Nephron progenitor cell (in vitro differentiated cells): ENCODE results near the gene C6orf89.
A peak's percentile ranks its signal among the peaks of the same experiment; 100 is the strongest.
"Not testable (repeated sequence)": the region's sequence is repeated elsewhere in the genome, so short reads cannot be mapped to it uniquely, and the experiment has no call there.

Experiments used
- DNase-seq: peaks from one replicate; pipeline ENCODE4 v3.0.0; 2021
- H3K27ac Mint-ChIP-seq: 2 replicates; pipeline ENCODE4 v1.8.0; 2021; ENCODE audit warnings: mild to moderate bottlenecking, moderate library complexity, mixed read lengths
- H3K27me3 Mint-ChIP-seq: 2 replicates; pipeline ENCODE4 v1.8.0; 2021; ENCODE audit warnings: mild to moderate bottlenecking, low read depth, mixed read lengths; ENCODE audit not compliant: poor library complexity
- H3K36me3 Mint-ChIP-seq: 2 replicates; pipeline ENCODE4 v1.8.0; 2021; ENCODE audit warnings: low read depth, mixed read lengths
- H3K4me1 Mint-ChIP-seq: 2 replicates; pipeline ENCODE4 v1.8.0; 2021; ENCODE audit warnings: mixed read lengths
- H3K4me3 Mint-ChIP-seq: 2 replicates; pipeline ENCODE4 v1.8.0; 2021; ENCODE audit warnings: mild to moderate bottlenecking, moderate library complexity, mixed read lengths
- H3K9me3 Mint-ChIP-seq: 2 replicates; pipeline ENCODE4 v1.8.0; 2021; ENCODE audit warnings: mild to moderate bottlenecking, moderate library complexity, mixed read lengths
- TF ChIP-seq, protein P1 (sequence below): fragments of 200-600 bp; sonication (generic); IDR thresholded peaks from 2 replicates; pipeline ENCODE4 v1.5.0; 2021; ENCODE audit warnings: antibody characterized with exemption

C6orf89 gene

DNA sequence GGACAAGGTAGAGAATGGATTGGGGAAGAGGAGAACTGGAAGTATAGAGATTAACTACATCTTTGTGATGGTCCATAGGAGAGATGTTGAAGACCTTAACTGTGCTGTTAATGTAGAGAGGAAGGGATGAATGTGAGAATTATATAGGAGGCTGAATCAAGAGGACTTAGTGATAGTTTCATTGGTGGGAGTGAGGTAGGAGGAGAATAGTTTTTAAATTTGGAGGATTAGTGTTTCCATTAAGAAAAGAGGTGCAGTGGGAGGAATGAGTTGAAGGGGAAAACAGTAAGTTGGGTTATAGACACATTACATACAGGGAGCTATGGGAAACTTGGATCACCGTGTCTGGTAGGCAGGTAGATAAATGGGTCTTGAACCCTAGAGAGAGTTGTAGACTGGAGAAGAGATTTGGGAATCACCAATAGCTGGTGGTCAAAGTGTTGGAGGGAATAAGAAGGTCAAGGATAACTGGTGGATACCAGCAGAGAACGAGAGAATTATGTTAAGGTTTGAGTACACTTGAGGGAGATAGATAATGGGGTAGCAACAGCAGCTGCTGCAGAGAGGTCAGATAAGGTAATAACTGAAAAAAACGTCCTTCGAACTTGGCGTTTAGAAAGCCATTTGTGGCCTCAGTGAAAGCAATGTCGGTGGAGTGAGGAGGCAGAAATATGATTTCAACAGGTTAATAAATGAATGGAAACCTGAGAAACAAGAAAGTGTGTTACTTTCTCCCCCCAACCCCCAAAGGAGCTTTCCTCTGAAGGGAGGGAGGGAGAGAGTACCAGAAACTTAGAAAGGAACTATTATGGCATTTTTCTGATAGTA lies 3.1 kb downstream of the C6orf89 start:
- no peaks in the 10 kb centered on the region for H3K9me3 Mint-ChIP-seq
- no peak for DNase-seq

DNA sequence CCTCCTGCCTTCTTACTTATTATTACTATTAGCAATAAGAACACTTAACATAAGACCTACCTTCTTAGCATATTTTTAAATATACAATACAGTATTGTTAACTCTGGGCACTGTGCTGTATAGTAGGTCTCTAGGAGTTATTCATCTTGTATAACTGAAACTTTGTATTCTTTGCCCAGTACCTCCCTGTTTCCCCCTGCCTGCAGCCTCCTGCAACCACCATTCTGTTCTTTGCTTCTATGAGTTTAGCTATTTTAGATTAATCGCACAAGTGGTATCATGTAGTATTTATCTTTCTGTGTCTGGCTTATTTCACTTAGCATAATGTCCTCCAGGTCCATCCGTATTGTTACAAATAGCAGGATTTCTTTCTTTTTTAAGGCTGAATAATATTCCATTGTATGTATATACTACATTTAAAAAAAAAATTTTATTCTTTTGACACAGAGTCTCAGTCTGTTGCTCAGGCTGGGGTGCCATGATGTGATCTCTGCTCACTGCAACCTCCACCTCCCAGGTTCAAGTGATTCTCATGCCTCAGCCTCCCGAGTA lies 4.4 kb downstream of the C6orf89 start:
- H3K4me1 Mint-ChIP-seq, result peaks cover 21% of the 10 kb centered on the region
- no peaks in the 10 kb centered on the region for H3K36me3 Mint-ChIP-seq
- no peak overlapping the region for H3K4me3 Mint-ChIP-seq
- H3K27ac Mint-ChIP-seq, result no peak overlapping the region
- peaks cover 9% of the 10 kb centered on the region for H3K27me3 Mint-ChIP-seq
- TF ChIP-seq, protein P1, sequence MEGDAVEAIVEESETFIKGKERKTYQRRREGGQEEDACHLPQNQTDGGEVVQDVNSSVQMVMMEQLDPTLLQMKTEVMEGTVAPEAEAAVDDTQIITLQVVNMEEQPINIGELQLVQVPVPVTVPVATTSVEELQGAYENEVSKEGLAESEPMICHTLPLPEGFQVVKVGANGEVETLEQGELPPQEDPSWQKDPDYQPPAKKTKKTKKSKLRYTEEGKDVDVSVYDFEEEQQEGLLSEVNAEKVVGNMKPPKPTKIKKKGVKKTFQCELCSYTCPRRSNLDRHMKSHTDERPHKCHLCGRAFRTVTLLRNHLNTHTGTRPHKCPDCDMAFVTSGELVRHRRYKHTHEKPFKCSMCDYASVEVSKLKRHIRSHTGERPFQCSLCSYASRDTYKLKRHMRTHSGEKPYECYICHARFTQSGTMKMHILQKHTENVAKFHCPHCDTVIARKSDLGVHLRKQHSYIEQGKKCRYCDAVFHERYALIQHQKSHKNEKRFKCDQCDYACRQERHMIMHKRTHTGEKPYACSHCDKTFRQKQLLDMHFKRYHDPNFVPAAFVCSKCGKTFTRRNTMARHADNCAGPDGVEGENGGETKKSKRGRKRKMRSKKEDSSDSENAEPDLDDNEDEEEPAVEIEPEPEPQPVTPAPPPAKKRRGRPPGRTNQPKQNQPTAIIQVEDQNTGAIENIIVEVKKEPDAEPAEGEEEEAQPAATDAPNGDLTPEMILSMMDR, result no peak
- no peak for DNase-seq
- no peaks in the 10 kb centered on the region for H3K9me3 Mint-ChIP-seq

More for the DNA sequence above, 3.1 kb downstream of the C6orf89 start:
- H3K27ac Mint-ChIP-seq, result no peak overlapping the region
- H3K27me3 Mint-ChIP-seq, result peaks cover 9% of the 10 kb centered on the region
- peaks cover 22% of the 10 kb centered on the region for H3K4me1 Mint-ChIP-seq
- no peaks in the 10 kb centered on the region for H3K36me3 Mint-ChIP-seq
- no peak overlapping the region for H3K4me3 Mint-ChIP-seq
- TF ChIP-seq, protein P1, result no peak

DNA sequence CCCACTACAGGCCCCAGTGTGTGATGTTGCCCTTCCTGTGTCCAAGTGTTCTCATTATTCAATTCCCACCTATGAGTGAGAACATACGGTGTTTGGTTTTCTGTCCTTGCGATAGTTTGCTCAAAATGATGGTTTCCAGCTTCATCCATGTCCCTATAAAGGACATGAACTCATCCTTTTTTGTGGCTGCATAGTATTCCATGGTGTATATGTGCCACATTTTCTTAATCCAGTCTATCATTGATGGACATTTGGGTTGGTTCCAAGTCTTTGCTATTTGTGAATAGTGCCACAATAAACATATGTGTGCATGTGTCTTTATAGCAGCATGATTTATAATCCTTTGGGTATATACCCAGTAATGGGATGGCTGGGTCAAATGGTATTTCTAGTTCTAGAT lies 5.4 kb downstream of the C6orf89 start:
- H3K36me3 Mint-ChIP-seq, H3K27ac Mint-ChIP-seq, H3K27me3 Mint-ChIP-seq, DNase-seq, H3K4me3 Mint-ChIP-seq, H3K9me3 Mint-ChIP-seq: not testable (repeated sequence)
- peaks cover 15% of the 10 kb centered on the region for H3K4me1 Mint-ChIP-seq

DNA sequence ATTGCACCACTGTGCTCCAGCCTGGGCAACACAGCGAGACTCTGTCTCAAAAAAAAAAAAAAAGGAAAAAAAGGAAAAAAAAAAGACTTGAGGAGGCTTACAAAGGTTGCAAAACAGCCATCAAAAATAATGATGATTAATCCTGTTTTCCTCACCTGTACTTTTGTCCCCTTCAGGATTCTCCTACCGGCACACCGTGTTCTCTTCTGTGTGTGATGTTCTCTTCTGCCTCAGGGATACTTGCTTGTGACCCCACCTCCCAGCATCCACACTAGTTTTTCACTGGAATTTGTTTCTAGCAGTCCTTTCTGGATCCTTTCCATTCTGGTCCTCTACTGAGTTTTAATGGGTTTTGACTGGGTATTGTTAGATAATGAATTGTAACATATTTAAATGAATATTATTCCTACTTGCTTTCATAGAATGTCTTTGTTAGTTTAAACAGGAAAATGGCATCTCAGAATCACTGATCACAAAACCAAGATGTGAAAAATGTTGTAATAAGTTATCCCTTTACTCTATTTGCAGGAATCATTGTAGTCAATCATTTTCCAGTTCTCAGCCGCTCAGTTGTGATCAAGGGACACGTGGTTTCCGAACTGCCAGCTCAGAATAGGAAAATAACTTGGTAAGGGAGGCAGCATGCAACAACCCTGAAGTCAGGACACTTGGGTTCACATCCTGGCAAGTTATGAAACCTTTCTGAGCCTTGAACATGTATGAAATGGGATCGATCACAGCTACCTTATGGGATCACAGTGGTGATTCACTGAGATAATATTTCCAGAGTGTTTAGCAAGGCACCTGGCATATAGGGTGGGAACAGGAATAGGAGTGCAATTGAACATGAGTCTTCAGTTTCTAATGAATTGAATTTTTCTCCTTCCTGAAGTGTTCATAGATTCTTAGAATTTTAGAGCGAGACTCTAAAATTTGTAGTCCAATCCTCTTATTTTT lies 8.5 kb downstream of the C6orf89 start:
- Mint-ChIP-seq H3K36me3 (peaks cover 6% of the 10 kb centered on the region), H3K27me3 (peaks cover 1% of the 10 kb centered on the region)

DNA sequence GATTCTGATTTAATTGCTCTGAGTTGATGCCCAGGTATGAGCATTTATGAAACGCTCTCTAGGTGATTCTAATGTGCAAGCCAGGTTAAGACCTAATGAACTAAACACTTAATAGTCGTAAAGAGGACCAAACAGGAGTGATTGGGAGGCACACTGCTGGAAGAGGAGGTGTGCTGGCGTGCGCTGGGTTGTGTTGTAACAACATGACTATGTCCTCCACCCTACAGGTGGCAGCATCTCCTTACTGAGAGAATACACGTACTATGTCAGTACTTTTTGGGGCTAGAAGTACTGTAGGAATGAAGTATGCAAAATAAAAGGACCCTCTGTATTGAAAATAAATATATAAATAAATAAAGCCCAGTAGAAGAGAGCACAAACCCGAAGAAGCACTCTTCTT lies 11.9 kb downstream of the C6orf89 start:
- no peak overlapping the region for H3K27ac Mint-ChIP-seq
- H3K4me3 Mint-ChIP-seq, result no peak overlapping the region
- no peaks in the 10 kb centered on the region for H3K4me1 Mint-ChIP-seq
- peaks cover 14% of the 10 kb centered on the region for H3K36me3 Mint-ChIP-seq
- no peaks in the 10 kb centered on the region for H3K9me3 Mint-ChIP-seq
- TF ChIP-seq, protein P1, result no peak
- H3K27me3 Mint-ChIP-seq, result no peaks in the 10 kb centered on the region
- DNase-seq, result no peak

More for the DNA sequence above, 8.5 kb downstream of the C6orf89 start:
- TF ChIP-seq, protein P1, result no peak
- no peak overlapping the region for H3K4me3 Mint-ChIP-seq
- H3K27ac Mint-ChIP-seq, result peak overlapping the region; percentile 79
- no peaks in the 10 kb centered on the region for H3K4me1 Mint-ChIP-seq
- no peak for DNase-seq
- no peaks in the 10 kb centered on the region for H3K9me3 Mint-ChIP-seq

DNA sequence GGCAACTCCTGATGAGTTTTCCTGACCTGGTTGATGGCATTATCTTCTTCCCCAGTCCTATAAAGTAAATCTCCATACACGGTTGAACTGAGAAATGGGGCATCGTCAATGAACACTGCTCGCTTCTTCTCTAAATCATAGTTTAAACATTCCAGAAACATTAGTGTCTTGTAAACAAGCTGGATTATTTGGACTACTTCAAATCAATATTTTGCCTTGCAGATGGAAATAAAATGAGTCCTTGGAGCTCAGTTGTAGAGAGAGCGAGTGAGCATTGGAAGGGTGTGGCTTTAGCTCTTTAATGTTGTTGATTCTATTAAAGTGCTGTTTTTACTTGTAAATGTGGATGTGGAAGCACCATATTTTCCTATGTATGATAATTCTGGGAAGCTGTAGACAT lies 18.4 kb downstream of the C6orf89 start:
- H3K36me3 Mint-ChIP-seq, result peaks cover 19% of the 10 kb centered on the region
- DNase-seq, result no peak
- H3K27ac Mint-ChIP-seq, result no peak overlapping the region
- no peaks in the 10 kb centered on the region for H3K27me3 Mint-ChIP-seq
- H3K9me3 Mint-ChIP-seq, result no peaks in the 10 kb centered on the region
- peaks cover 7% of the 10 kb centered on the region for H3K4me1 Mint-ChIP-seq
- no peak overlapping the region for H3K4me3 Mint-ChIP-seq
- TF ChIP-seq, protein P1, result no peak
